HG03439 (cell line): ENCODE results near the gene PTTG2.
"Not testable (repeated sequence)": the region's sequence is repeated elsewhere in the genome, so short reads cannot be mapped to it uniquely, and the experiment has no call there.

ENCODE experiments used
- ATAC-seq: cut with Tn5 transposase; IDR thresholded peaks from one replicate; pipeline ENCODE4 v1.9.1; 2021; ENCODE audit warnings: mild to moderate bottlenecking, moderate library complexity; ENCODE audit not compliant: unreplicated experiment

The PTTG2 gene

GRCh38 chr4:37953620-37954293 is 6.4 kb upstream of the PTTG2 start:
- ATAC-seq: no peak

GRCh38 chr4:37956941-37957340 is 3.3 kb upstream of the PTTG2 start:
- ATAC-seq: no peak

GRCh38 chr4:37958932-37959331 is 1.3 kb upstream of the PTTG2 start:
- ATAC-seq: no peak

- no peak for ATAC-seq
These were observed 667 bp downstream of the PTTG2 start for GRCh38 chr4:37960679-37961450.

GRCh38 chr4:37964734-37965457 is 4.7 kb downstream of the PTTG2 start:
- no peak for ATAC-seq

- ATAC-seq: no peak
These were observed 5.8 kb downstream of the PTTG2 start for GRCh38 chr4:37966044-37966443.

- ATAC-seq: no peak
These were observed 7.5 kb downstream of the PTTG2 start for GRCh38 chr4:37967736-37968135.

GRCh38 chr4:37968747-37969146 is 8.5 kb downstream of the PTTG2 start:
- no peak for ATAC-seq

GRCh38 chr4:37970702-37971101 is 10.5 kb downstream of the PTTG2 start:
- ATAC-seq: no peak

- no peak for ATAC-seq
These were observed 11.0 kb downstream of the PTTG2 start for GRCh38 chr4:37971202-37971601.

GRCh38 chr4:37973441-37973840 is 13.2 kb downstream of the PTTG2 start:
- ATAC-seq: no peak

GRCh38 chr4:37975321-37975822 is 15.2 kb downstream of the PTTG2 start:
- ATAC-seq: not testable (repeated sequence)

GRCh38 chr4:37976507-37976906 is 16.3 kb downstream of the PTTG2 start:
- no peak for ATAC-seq

GRCh38 chr4:37976991-37977470 is 16.8 kb downstream of the PTTG2 start:
- peak; percentile 79 for ATAC-seq

- peak; percentile 71 for ATAC-seq
These were observed 17.5 kb downstream of the PTTG2 start for GRCh38 chr4:37977471-37978247.

- ATAC-seq: peak; percentile 22
These were observed 18.2 kb downstream of the PTTG2 start for GRCh38 chr4:37978248-37978924.

- no peak for ATAC-seq
These were observed 20.0 kb downstream of the PTTG2 start for GRCh38 chr4:37980246-37980645.

GRCh38 chr4:37981425-37981824 is 21.2 kb downstream of the PTTG2 start:
- no peak for ATAC-seq

GRCh38 chr4:37981844-37982720 is 21.9 kb downstream of the PTTG2 start:
- no peak for ATAC-seq
